ENCODE measurements around the gene SRSF12. TPM values are rescaled to one million over a fixed set of nuclear protein-coding genes. Genes with fewer than 3 reads are reported as not detected.
"Not testable (repeated sequence)": the region's sequence is repeated elsewhere in the genome, so short reads cannot be mapped to it uniquely, and the experiment has no call there.

Gene SRSF12
- total and polyA plus RNA-seq, 2 donors (not counting 1 experiment from before 2014, with no cell fraction given) = 0.10 to 0.33 TPM

GRCh38 chr6:89133981-89134380, 16.1 kb upstream of the SRSF12 start:
- DNase-seq (ENCODE audit: low read depth in 2 of 2) = no peak
- no peak overlapping the region for H3K4me3 ChIP-seq (replicated peaks in 1 of 4; ENCODE audit: control extremely low read depth in 1 of 4, insufficient read depth in 1 of 4, low read depth in 3 of 4, low read length in 4 of 4)
- no peak overlapping the region for H3K27ac ChIP-seq (ENCODE audit: insufficient read depth, low read length)
- H4K20me1 ChIP-seq (ENCODE audit: control insufficient read depth, extremely low read depth, insufficient read depth, low read length) = no peaks in the 10 kb centered on the region
- no peak for TF ChIP-seq EZH2 (IDR thresholded peaks at IDR 0.05; ENCODE audit: low read length, missing control alignments)
- no peak for TF ChIP-seq CTCF (conservative IDR thresholded peaks at IDR 0.05 in 1 of 2, IDR thresholded peaks at IDR 0.05 in 1 of 2; ENCODE audit: low read depth in 1 of 2, low read length in 2 of 2)
- H3K79me2 ChIP-seq (ENCODE audit: control insufficient read depth, insufficient read depth, low read length) = no peaks in the 10 kb centered on the region
- no peaks in the 10 kb centered on the region for H3K36me3 ChIP-seq (ENCODE audit: control insufficient read depth, insufficient read depth, low read length)
- H3K27me3 ChIP-seq (ENCODE audit: control insufficient read depth, insufficient read depth, low read length) = no peaks in the 10 kb centered on the region
- no peak overlapping the region for H2AFZ ChIP-seq (ENCODE audit: low read length)
- no peaks in the 10 kb centered on the region for H3K9me3 ChIP-seq (ENCODE audit: control insufficient read depth, insufficient read depth, low read depth, low read length)
- no peaks in the 10 kb centered on the region for H3K4me1 ChIP-seq (ENCODE audit: control insufficient read depth, extremely low read depth, insufficient read depth, low read length)
- H3K4me2 ChIP-seq (ENCODE audit: extremely low read depth, insufficient read depth, low read length) = no peak overlapping the region
- H3K9ac ChIP-seq (ENCODE audit: insufficient read depth, low read length) = no peak overlapping the region

DNA sequence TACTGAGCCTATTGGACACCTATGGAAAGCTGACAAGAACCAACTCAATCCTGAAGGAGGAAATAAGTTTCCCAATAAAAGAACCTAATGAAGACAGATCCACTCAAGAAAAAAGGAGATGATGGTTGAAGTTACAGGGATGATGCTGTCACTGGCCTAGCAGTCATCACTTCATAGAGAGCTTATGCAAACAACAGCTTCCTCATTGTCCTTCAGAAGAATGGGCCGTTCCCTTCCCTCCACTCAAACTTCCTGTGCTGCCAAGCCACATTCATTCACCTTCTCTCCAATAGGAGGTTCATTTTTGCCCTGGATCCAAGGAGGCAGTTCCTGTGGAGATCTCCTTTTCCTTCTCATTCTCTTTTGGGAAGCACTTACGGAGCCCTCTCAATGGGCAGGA, 14.2 kb upstream of the SRSF12 start:
- Histone ChIP-seq H4K20me1 (ENCODE audit: control insufficient read depth, extremely low read depth, insufficient read depth, low read length) (no peaks in the 10 kb centered on the region), H3K4me1 (ENCODE audit: control insufficient read depth, extremely low read depth, insufficient read depth, low read length) (no peaks in the 10 kb centered on the region), H3K27me3 (ENCODE audit: control insufficient read depth, insufficient read depth, low read length) (no peaks in the 10 kb centered on the region), H3K79me2 (ENCODE audit: control insufficient read depth, insufficient read depth, low read length) (no peaks in the 10 kb centered on the region), H3K4me2 (ENCODE audit: extremely low read depth, insufficient read depth, low read length) (no peak overlapping the region), H3K9ac (ENCODE audit: insufficient read depth, low read length) (no peak overlapping the region), H2AFZ (ENCODE audit: low read length) (no peak overlapping the region), H3K4me3 (replicated peaks in 1 of 4; ENCODE audit: control extremely low read depth in 1 of 4, insufficient read depth in 1 of 4, low read depth in 3 of 4, low read length in 4 of 4) (no peak overlapping the region), H3K27ac (ENCODE audit: insufficient read depth, low read length) (no peak overlapping the region), H3K36me3 (ENCODE audit: control insufficient read depth, insufficient read depth, low read length) (no peaks in the 10 kb centered on the region), H3K9me3 (ENCODE audit: control insufficient read depth, insufficient read depth, low read depth, low read length) (no peaks in the 10 kb centered on the region)
- no peak for DNase-seq (ENCODE audit: low read depth in 2 of 2)
- TF ChIP-seq EZH2 (IDR thresholded peaks at IDR 0.05; ENCODE audit: low read length, missing control alignments) (no peak), CTCF (conservative IDR thresholded peaks at IDR 0.05 in 1 of 2, IDR thresholded peaks at IDR 0.05 in 1 of 2; ENCODE audit: low read depth in 1 of 2, low read length in 2 of 2) (no peak)

DNA sequence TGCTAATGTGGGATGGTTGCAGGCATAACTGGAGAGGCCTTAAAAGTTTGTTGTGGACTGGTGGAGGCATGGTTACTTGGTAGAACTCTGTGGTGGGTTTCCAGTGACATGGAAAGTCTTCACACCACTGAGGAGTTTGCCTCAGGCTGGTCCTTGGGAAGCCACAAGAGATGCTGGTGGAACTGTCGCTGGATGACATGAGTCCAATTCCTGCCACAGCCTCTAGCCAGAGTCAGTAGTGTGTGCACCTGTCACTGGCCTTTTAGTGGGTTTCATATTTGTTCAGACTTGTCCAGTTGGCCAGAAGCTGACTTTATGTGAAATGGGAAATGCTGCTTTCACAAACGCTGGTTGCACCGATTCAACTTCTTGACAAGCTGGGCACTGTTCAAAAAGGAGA, 13.7 kb upstream of the SRSF12 start:
- no peak for TF ChIP-seq EZH2 (IDR thresholded peaks at IDR 0.05; ENCODE audit: low read length, missing control alignments)
- TF ChIP-seq CTCF (conservative IDR thresholded peaks at IDR 0.05 in 1 of 2, IDR thresholded peaks at IDR 0.05 in 1 of 2; ENCODE audit: low read depth in 1 of 2, low read length in 2 of 2) = no peak
- no peaks in the 10 kb centered on the region for H3K79me2 ChIP-seq (ENCODE audit: control insufficient read depth, insufficient read depth, low read length)
- no peaks in the 10 kb centered on the region for H3K27me3 ChIP-seq (ENCODE audit: control insufficient read depth, insufficient read depth, low read length)
- no peaks in the 10 kb centered on the region for H3K36me3 ChIP-seq (ENCODE audit: control insufficient read depth, insufficient read depth, low read length)
- H3K4me2 ChIP-seq (ENCODE audit: extremely low read depth, insufficient read depth, low read length) = no peak overlapping the region
- no peaks in the 10 kb centered on the region for H3K9me3 ChIP-seq (ENCODE audit: control insufficient read depth, insufficient read depth, low read depth, low read length)
- no peak overlapping the region for H3K4me3 ChIP-seq (replicated peaks in 1 of 4; ENCODE audit: control extremely low read depth in 1 of 4, insufficient read depth in 1 of 4, low read depth in 3 of 4, low read length in 4 of 4)
- no peak overlapping the region for H2AFZ ChIP-seq (ENCODE audit: low read length)
- DNase-seq (ENCODE audit: low read depth in 2 of 2) = no peak
- H4K20me1 ChIP-seq (ENCODE audit: control insufficient read depth, extremely low read depth, insufficient read depth, low read length) = no peaks in the 10 kb centered on the region
- H3K9ac ChIP-seq (ENCODE audit: insufficient read depth, low read length) = no peak overlapping the region
- no peak overlapping the region for H3K27ac ChIP-seq (ENCODE audit: insufficient read depth, low read length)
- no peaks in the 10 kb centered on the region for H3K4me1 ChIP-seq (ENCODE audit: control insufficient read depth, extremely low read depth, insufficient read depth, low read length)

DNA sequence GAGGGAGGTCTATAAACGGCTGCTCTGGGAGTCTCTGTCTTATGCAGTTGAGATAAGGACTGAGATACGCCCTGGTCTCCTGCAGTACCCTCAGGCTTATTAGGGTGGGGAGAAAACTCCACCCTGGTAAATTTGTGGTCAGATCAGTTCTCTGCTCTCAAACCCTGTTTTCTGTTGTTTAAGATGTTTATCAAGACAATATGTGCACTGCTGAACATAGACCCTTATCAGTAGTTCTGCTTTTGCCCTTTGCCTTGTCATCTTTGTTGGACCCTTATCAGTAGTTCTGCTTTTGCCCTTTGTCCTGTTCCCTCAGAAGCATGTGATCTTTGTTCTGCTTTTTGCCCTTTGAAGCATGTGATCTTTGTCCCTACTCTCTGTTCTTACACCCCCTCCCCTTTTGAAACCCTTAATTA, 10.4 kb upstream of the SRSF12 start:
- H3K4me3 ChIP-seq (replicated peaks in 1 of 4; ENCODE audit: control extremely low read depth in 1 of 4, insufficient read depth in 1 of 4, low read depth in 3 of 4, low read length in 4 of 4); H3K79me2 ChIP-seq (ENCODE audit: control insufficient read depth, insufficient read depth, low read length); H3K4me1 ChIP-seq (ENCODE audit: control insufficient read depth, extremely low read depth, insufficient read depth, low read length); H3K27ac ChIP-seq (ENCODE audit: insufficient read depth, low read length); DNase-seq (ENCODE audit: low read depth in 2 of 2); H2AFZ ChIP-seq (ENCODE audit: low read length); H3K36me3 ChIP-seq (ENCODE audit: control insufficient read depth, insufficient read depth, low read length); H3K9ac ChIP-seq (ENCODE audit: insufficient read depth, low read length); H3K27me3 ChIP-seq (ENCODE audit: control insufficient read depth, insufficient read depth, low read length); H3K9me3 ChIP-seq (ENCODE audit: control insufficient read depth, insufficient read depth, low read depth, low read length); H4K20me1 ChIP-seq (ENCODE audit: control insufficient read depth, extremely low read depth, insufficient read depth, low read length); H3K4me2 ChIP-seq (ENCODE audit: extremely low read depth, insufficient read depth, low read length): not testable (repeated sequence)

Measured in fibroblast of lung (primary cell).